HPDE6-E6E7 (cell line): Measurements from ENCODE around the gene SMIM43.
"Not testable (repeated sequence)": the region's sequence is repeated elsewhere in the genome, so short reads cannot be mapped to it uniquely, and the experiment has no call there.

Experiments used
- DNase-seq: peaks from one replicate; pipeline ENCODE4 v3.0.0; 2011; ENCODE audit warnings: missing footprints; ENCODE audit errors: extremely low spot score

Gene SMIM43

GRCh38 chr4:121783210-121783609, 18.2 kb upstream of the SMIM43 start:
- DNase-seq = no peak

- no peak for DNase-seq
These were observed 14.1 kb upstream of the SMIM43 start for GRCh38 chr4:121778991-121779628.

- no peak for DNase-seq
These were observed 12.7 kb upstream of the SMIM43 start for GRCh38 chr4:121777625-121778024.

GRCh38 chr4:121776610-121777401, 11.8 kb upstream of the SMIM43 start:
- DNase-seq = no peak

GRCh38 chr4:121773883-121774282, 8.9 kb upstream of the SMIM43 start:
- no peak for DNase-seq

- no peak for DNase-seq
These were observed 6.9 kb upstream of the SMIM43 start for GRCh38 chr4:121771869-121772268.

GRCh38 chr4:121769341-121769740, 4.4 kb upstream of the SMIM43 start:
- no peak for DNase-seq

GRCh38 chr4:121767166-121767565, 2.2 kb upstream of the SMIM43 start:
- no peak for DNase-seq

GRCh38 chr4:121765971-121766538, 1.1 kb upstream of the SMIM43 start:
- DNase-seq = no peak

GRCh38 chr4:121765368-121765705, 373 bp upstream of the SMIM43 start:
- no peak for DNase-seq

GRCh38 chr4:121764303-121764701, 662 bp downstream of the SMIM43 start:
- no peak for DNase-seq

- DNase-seq = no peak
These were observed 4.8 kb downstream of the SMIM43 start for GRCh38 chr4:121760205-121760604.

GRCh38 chr4:121758925-121759568, 5.9 kb downstream of the SMIM43 start:
- no peak for DNase-seq

- not testable (repeated sequence) for DNase-seq
These were observed 12.8 kb downstream of the SMIM43 start for GRCh38 chr4:121752142-121752541.

GRCh38 chr4:121749225-121749624, 15.7 kb downstream of the SMIM43 start:
- DNase-seq = no peak

GRCh38 chr4:121742794-121743193, 22.2 kb downstream of the SMIM43 start:
- DNase-seq = no peak

- DNase-seq = no peak
These were observed 23.2 kb downstream of the SMIM43 start for GRCh38 chr4:121741751-121742150.

- DNase-seq = no peak
These were observed 24.1 kb downstream of the SMIM43 start for GRCh38 chr4:121740796-121741409.

GRCh38 chr4:121739575-121739974, 25.4 kb downstream of the SMIM43 start:
- DNase-seq = no peak

GRCh38 chr4:121738780-121739535, 26.0 kb downstream of the SMIM43 start:
- no peak for DNase-seq

- no peak for DNase-seq
These were observed 27.0 kb downstream of the SMIM43 start for GRCh38 chr4:121737846-121738554.
